SK-N-SH (cell line): ENCODE results near the gene COL4A6. TPM values are rescaled to one million over a fixed set of nuclear protein-coding genes. Genes with fewer than 3 reads are reported as not detected.

Source experiments
- CTCF ChIA-PET: fragments of 300-600, 350-600 bp; formaldehyde crosslinking; extraction: SDS; loops from one replicate; lab custom pipeline; 2021; lab: Yijun Ruan, JAX
- POLR2A ChIA-PET: fragments of 350-600 bp; sonication (Branson Sonifier 250); formaldehyde crosslinking; extraction: SDS; loops from one replicate; lab custom pipeline; 2020; ENCODE audit warnings: antibody characterized with exemption, inconsistent platforms; lab: Yijun Ruan, JAX
- DNase-seq: peaks from one replicate; pipeline ENCODE4 v3.0.0; 2012
- H2AFZ ChIP-seq: fragments of 200-600 bp; sonication (generic); 2 replicates; pipeline ENCODE4 v1.8.1; 2016; ENCODE audit warnings: antibody characterized with exemption, mild to moderate bottlenecking, low read depth
- H3F3A ChIP-seq: fragments of 200-600 bp; sonication (generic); replicated peaks from 2 replicates; pipeline ENCODE3; 2016; ENCODE audit warnings: antibody characterized with exemption, mild to moderate bottlenecking; ENCODE audit not compliant: insufficient read depth
- H3K27ac ChIP-seq, 2 experiments: fragments of 200-500 bp in 1 of 2; fragments of 200-600 bp in 1 of 2; sonication (Bioruptor generic) in 1 of 2; sonication (generic), shearing (Covaris generic) in 1 of 2; 2 replicates each; pipeline versions ENCODE4 v1.5.1 to v1.6.1; 2014 to 2016; ENCODE audit warnings: low read depth in 2 of 2, inconsistent platforms in 1 of 2, low read length in 1 of 2, mild to moderate bottlenecking in 1 of 2, mixed read lengths in 1 of 2
- H3K27me3 ChIP-seq: fragments of 200-600 bp; sonication (generic), shearing (Covaris generic); 2 replicates; pipeline ENCODE4 v1.6.1; 2016; ENCODE audit warnings: mixed run types; ENCODE audit not compliant: insufficient read depth
- H3K36me3 ChIP-seq, 2 experiments: fragments of 200-500 bp in 1 of 2; fragments of 200-600 bp in 1 of 2; sonication (Bioruptor generic) in 1 of 2; sonication (generic) in 1 of 2; replicated peaks in 1 of 2; 2 replicates each; pipeline versions ENCODE3 to v1.5.1; 2014 to 2016; ENCODE audit warnings: low read length in 1 of 2, mild to moderate bottlenecking in 1 of 2; ENCODE audit not compliant: insufficient read depth in 2 of 2, control insufficient read depth in 1 of 2
- H3K4me1 ChIP-seq, 2 experiments: fragments of 200-500 bp in 1 of 2; fragments of 200-600 bp in 1 of 2; sonication (Bioruptor generic) in 1 of 2; sonication (generic), shearing (Covaris generic) in 1 of 2; 2 replicates each; pipeline versions ENCODE4 v1.5.1 to v1.6.1; 2014 to 2016; ENCODE audit warnings: low read depth in 1 of 2, low read length in 1 of 2, mixed run types in 1 of 2; ENCODE audit not compliant: insufficient read depth in 2 of 2, control insufficient read depth in 1 of 2
- H3K4me2 ChIP-seq: fragments of 200-600 bp; sonication (generic), shearing (Covaris generic); 2 replicates; pipeline ENCODE4 v1.6.1; 2017; ENCODE audit warnings: mixed run types
- H3K4me3 ChIP-seq, 2 experiments: fragments of 200-500 bp in 1 of 2; fragments of 200-600 bp in 1 of 2; sonication (Bioruptor generic) in 1 of 2; sonication (generic), shearing (Covaris generic) in 1 of 2; 2 replicates each; pipeline versions ENCODE4 v1.5.1 to v1.8.1; 2014 to 2016; ENCODE audit warnings: low read depth in 2 of 2, inconsistent platforms in 1 of 2, low read length in 1 of 2, mild to moderate bottlenecking in 1 of 2, mixed read lengths in 1 of 2, moderate library complexity in 1 of 2
- H3K79me2 ChIP-seq: fragments of 200-600 bp; sonication (generic); 2 replicates; pipeline ENCODE4 v1.8.1; 2017; ENCODE audit warnings: mild to moderate bottlenecking; ENCODE audit not compliant: insufficient read depth
- H3K9ac ChIP-seq: fragments of 200-600 bp; sonication (generic); 2 replicates; pipeline ENCODE4 v1.6.1; 2017; ENCODE audit warnings: mixed run types
- H3K9me2 ChIP-seq: fragments of 200-600 bp; sonication (generic); 2 replicates; pipeline ENCODE4 v1.6.1; 2017; ENCODE audit warnings: mixed run types
- H3K9me3 ChIP-seq: fragments of 200-600 bp; sonication (generic); 2 replicates; pipeline ENCODE4 v1.6.1; 2017; ENCODE audit warnings: mixed run types, mild to moderate bottlenecking, moderate library complexity
- H4K20me1 ChIP-seq: fragments of 200-600 bp; sonication (generic); 2 replicates; pipeline ENCODE4 v1.6.1; 2017; ENCODE audit warnings: mild to moderate bottlenecking, mixed run types; ENCODE audit not compliant: insufficient read depth
- ELF1 ChIP-seq: IDR thresholded peaks from 2 replicates; pipeline ENCODE4 v1.4.0; 2012
- EP300 ChIP-seq, 2 experiments: IDR thresholded peaks; 2 replicates each; pipeline versions ENCODE4 v1.4.0 to v1.6.1; 2012; ENCODE audit warnings: borderline replicate concordance in 1 of 2, low read depth in 1 of 2, low read length in 1 of 2
- GABPA ChIP-seq: IDR thresholded peaks from 2 replicates; pipeline ENCODE4 v1.4.0; 2012; ENCODE audit warnings: low read depth, mild to moderate bottlenecking
- GATA2 ChIP-seq: sonication (generic); formaldehyde crosslinking; IDR thresholded peaks from 2 replicates; pipeline ENCODE4 v1.5.0; 2020; ENCODE audit warnings: mild to moderate bottlenecking, missing genetic modification reagents
- JUND ChIP-seq: IDR thresholded peaks from 2 replicates; pipeline ENCODE4 v1.4.0; 2012
- NRF1 ChIP-seq: IDR thresholded peaks from 2 replicates; pipeline ENCODE4 v1.6.1; 2012; ENCODE audit warnings: low read depth, mild to moderate bottlenecking, low read length
- POLR2AphosphoS5 ChIP-seq: IDR thresholded peaks from 2 replicates; pipeline ENCODE4 v1.6.1; 2012; ENCODE audit warnings: low read depth, low read length
- RCOR1 ChIP-seq: fragments of 150-350 bp; IDR thresholded peaks from 2 replicates; pipeline ENCODE4 v1.6.1; 2017; ENCODE audit warnings: antibody characterized with exemption, low read length
- RFX5 ChIP-seq: IDR thresholded peaks from 2 replicates; pipeline ENCODE4 v1.6.1; 2012; ENCODE audit warnings: mild to moderate bottlenecking, improper control_type of control experiment, low read length
- SMC3 ChIP-seq: IDR thresholded peaks from 2 replicates; pipeline ENCODE4 v1.6.1; 2012; ENCODE audit warnings: low read depth, low read length, improper control_type of control experiment
- TAF1 ChIP-seq: IDR thresholded peaks from 2 replicates; pipeline ENCODE4 v1.6.1; 2012; ENCODE audit warnings: low read depth, mild to moderate bottlenecking, low read length, moderate library complexity, borderline replicate concordance
- TEAD4 ChIP-seq: IDR thresholded peaks from 2 replicates; pipeline ENCODE4 v1.4.0; 2012; ENCODE audit warnings: mild to moderate bottlenecking, borderline replicate concordance; ENCODE audit not compliant: insufficient read depth
- WGBS: methylation state at CpG from one replicate; pipeline ENCODE4 v1.1.6; 2017; ENCODE audit warnings: low lambda C conversion rate; 5-methylcytosine and 5-hydroxymethylcytosine counted together
- polyA plus RNA-seq, 3 experiments: library from polyadenylated mRNA; depleted of rRNA; stranded (reverse); fragments of >200 nt; gene quantifications; 2 replicates each; pipeline ENCODE4 v1.2.3, GENCODE V29; 2012
- TF ChIP-seq, protein P1 (sequence below): IDR thresholded peaks from 2 replicates; pipeline ENCODE4 v1.4.0; 2012; ENCODE audit warnings: low read depth, borderline replicate concordance
- TF ChIP-seq, protein P2 (sequence below): fragments of 150-350 bp; IDR thresholded peaks from 2 replicates; pipeline ENCODE4 v1.6.1; 2016; ENCODE audit warnings: mild to moderate bottlenecking, low read depth, low read length
- TF ChIP-seq, protein P3 (sequence below): fragments of 150-350 bp; IDR thresholded peaks from 2 replicates; pipeline ENCODE4 v1.6.1; 2017; ENCODE audit warnings: antibody characterized with exemption, low read length, low read depth, borderline replicate concordance
- TF ChIP-seq, protein P4 (sequence below): IDR thresholded peaks from 2 replicates; pipeline ENCODE4; 2012
- TF ChIP-seq, protein P5 (sequence below): IDR thresholded peaks from 2 replicates; pipeline ENCODE4 v1.4.0; 2012; ENCODE audit warnings: low read depth, borderline replicate concordance

COL4A6 gene
- polyA plus RNA-seq, 1 of the 3 experiments (the other 2 are of a cell fraction): not detected

DNA sequence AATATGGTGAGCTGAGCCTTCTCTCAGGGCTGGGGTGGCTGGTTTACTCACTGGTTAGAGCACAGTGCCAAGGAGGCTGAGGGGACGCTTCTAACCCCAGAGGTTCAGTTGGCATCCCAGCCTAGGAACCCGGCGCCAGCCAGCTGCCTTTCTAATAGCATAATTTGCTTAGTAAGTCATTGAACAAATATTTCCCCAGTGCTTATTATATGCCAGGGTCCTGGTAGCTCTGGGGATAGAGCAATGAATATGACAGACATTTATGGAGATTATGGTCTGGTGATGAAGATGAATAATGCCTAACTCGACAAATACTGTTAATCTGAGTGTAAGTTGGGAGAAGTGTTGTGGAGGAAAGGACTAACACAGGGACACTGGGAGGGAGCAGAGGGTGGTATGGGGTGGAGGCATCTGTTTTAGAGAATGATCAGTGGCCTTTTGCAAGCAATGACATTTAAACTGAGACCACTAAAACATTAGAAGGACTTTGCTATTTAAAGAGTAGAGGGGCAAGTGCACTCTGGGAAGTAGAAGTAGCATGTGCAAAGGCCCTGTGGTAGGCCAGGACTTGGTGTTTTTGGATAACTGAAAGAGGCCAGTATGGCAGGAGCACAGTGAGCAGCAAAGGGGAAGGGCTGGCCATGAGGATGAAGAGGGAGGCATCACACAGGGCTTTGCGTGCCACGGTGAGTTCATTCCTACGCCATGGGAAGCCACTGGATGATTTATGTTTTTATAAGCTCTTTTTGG lies 274.7 kb downstream of the COL4A6 start:
- Histone ChIP-seq H3K9ac (no peak overlapping the region), H3K4me3 (no peak overlapping the region), H3F3A (no peaks in the 10 kb centered on the region), H3K27me3 (0 out of 2 replicates have a peak, but pooled peaks cover 4% of the 10 kb centered on the region), H3K4me1 (no peaks in the 10 kb centered on the region), H2AFZ (no peak overlapping the region), H3K9me3 (no peaks in the 10 kb centered on the region), H3K27ac (no peak overlapping the region), H3K9me2 (no peaks in the 10 kb centered on the region), H3K79me2 (no peaks in the 10 kb centered on the region), H4K20me1 (no peaks in the 10 kb centered on the region), H3K4me2 (no peak overlapping the region), H3K36me3 (no peaks in the 10 kb centered on the region)
- POLR2A ChIA-PET: no interaction called here
- DNase-seq: no peak
- CTCF ChIA-PET: no interaction called here
- 45% methylated on average over 7 of the region's 7 CpGs for WGBS
- TF ChIP-seq GATA2 (CRISPR knock-in tag): no peak
- TF ChIP-seq, protein P1, sequence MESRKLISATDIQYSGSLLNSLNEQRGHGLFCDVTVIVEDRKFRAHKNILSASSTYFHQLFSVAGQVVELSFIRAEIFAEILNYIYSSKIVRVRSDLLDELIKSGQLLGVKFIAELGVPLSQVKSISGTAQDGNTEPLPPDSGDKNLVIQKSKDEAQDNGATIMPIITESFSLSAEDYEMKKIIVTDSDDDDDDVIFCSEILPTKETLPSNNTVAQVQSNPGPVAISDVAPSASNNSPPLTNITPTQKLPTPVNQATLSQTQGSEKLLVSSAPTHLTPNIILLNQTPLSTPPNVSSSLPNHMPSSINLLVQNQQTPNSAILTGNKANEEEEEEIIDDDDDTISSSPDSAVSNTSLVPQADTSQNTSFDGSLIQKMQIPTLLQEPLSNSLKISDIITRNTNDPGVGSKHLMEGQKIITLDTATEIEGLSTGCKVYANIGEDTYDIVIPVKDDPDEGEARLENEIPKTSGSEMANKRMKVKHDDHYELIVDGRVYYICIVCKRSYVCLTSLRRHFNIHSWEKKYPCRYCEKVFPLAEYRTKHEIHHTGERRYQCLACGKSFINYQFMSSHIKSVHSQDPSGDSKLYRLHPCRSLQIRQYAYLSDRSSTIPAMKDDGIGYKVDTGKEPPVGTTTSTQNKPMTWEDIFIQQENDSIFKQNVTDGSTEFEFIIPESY: no peak
- TF ChIP-seq POLR2AphosphoS5: no peak
- TF ChIP-seq SMC3: no peak
- no peak for TF ChIP-seq RFX5
- TF ChIP-seq EP300 (IDR thresholded peaks at IDR 0.05; ENCODE audit: borderline replicate concordance in 1 of 2, low read depth in 1 of 2, low read length in 1 of 2): no peak
- no peak for TF ChIP-seq TAF1
- TF ChIP-seq JUND: no peak
- no peak for TF ChIP-seq GABPA
- no peak for TF ChIP-seq RCOR1

DNA sequence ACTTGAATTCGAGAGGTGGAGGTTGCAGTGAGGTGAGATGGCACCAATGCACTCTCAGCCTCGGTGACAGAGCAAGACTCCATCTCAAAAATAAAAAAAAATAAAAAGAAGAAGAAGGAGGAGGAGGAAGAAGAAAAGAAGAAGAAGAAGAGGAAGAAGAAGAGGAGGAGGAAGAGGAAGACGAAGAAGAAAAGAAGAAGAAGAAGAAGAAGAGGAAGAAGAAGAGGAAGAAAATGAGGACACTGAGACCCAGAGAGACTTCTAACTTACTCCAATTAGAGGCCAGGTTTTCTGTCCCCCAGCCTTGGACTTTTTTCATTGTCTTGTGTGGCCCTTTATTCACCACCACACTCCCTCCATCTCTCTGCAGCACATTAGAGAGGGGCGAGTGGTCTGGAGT lies 276.0 kb downstream of the COL4A6 start:
- TF ChIP-seq ELF1 (no peak), NRF1 (no peak), TEAD4 (no peak), RCOR1 (no peak), SMC3 (no peak)
- TF ChIP-seq, protein P2, sequence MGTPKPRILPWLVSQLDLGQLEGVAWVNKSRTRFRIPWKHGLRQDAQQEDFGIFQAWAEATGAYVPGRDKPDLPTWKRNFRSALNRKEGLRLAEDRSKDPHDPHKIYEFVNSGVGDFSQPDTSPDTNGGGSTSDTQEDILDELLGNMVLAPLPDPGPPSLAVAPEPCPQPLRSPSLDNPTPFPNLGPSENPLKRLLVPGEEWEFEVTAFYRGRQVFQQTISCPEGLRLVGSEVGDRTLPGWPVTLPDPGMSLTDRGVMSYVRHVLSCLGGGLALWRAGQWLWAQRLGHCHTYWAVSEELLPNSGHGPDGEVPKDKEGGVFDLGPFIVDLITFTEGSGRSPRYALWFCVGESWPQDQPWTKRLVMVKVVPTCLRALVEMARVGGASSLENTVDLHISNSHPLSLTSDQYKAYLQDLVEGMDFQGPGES: no peak
- TF ChIP-seq, protein P3, sequence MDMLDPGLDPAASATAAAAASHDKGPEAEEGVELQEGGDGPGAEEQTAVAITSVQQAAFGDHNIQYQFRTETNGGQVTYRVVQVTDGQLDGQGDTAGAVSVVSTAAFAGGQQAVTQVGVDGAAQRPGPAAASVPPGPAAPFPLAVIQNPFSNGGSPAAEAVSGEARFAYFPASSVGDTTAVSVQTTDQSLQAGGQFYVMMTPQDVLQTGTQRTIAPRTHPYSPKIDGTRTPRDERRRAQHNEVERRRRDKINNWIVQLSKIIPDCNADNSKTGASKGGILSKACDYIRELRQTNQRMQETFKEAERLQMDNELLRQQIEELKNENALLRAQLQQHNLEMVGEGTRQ: no peak
- TF ChIP-seq, protein P1: no peak
- TF ChIP-seq, protein P4, sequence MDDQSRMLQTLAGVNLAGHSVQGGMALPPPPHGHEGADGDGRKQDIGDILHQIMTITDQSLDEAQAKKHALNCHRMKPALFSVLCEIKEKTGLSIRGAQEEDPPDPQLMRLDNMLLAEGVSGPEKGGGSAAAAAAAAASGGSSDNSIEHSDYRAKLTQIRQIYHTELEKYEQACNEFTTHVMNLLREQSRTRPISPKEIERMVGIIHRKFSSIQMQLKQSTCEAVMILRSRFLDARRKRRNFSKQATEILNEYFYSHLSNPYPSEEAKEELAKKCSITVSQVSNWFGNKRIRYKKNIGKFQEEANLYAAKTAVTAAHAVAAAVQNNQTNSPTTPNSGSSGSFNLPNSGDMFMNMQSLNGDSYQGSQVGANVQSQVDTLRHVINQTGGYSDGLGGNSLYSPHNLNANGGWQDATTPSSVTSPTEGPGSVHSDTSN: no peak
- TF ChIP-seq, protein P5, sequence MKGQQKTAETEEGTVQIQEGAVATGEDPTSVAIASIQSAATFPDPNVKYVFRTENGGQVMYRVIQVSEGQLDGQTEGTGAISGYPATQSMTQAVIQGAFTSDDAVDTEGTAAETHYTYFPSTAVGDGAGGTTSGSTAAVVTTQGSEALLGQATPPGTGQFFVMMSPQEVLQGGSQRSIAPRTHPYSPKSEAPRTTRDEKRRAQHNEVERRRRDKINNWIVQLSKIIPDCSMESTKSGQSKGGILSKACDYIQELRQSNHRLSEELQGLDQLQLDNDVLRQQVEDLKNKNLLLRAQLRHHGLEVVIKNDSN: no peak
- 26% methylated on average over 4 of the region's 4 CpGs for WGBS
- Histone ChIP-seq H3K9me3 (no peaks in the 10 kb centered on the region), H2AFZ (no peak overlapping the region), H3K27me3 (peaks cover 4% of the 10 kb centered on the region; the same call in 1 of the 2 replicates), H3K36me3 (no peaks in the 10 kb centered on the region), H3K79me2 (no peaks in the 10 kb centered on the region), H3K4me1 (no peaks in the 10 kb centered on the region), H4K20me1 (no peaks in the 10 kb centered on the region), H3K4me3 (no peak overlapping the region), H3K9me2 (no peaks in the 10 kb centered on the region), H3K9ac (no peak overlapping the region), H3K27ac (no peak overlapping the region), H3F3A (no peaks in the 10 kb centered on the region), H3K4me2 (no peak overlapping the region)
- CTCF ChIA-PET: no interaction called here
- POLR2A ChIA-PET: no interaction called here
- DNase-seq: no peak
